GM19240 (cell line): ENCODE results near the gene OPRL1.
"Not testable (repeated sequence)": the region's sequence is repeated elsewhere in the genome, so short reads cannot be mapped to it uniquely, and the experiment has no call there.

Source experiments
- DNase-seq: peaks from one replicate; pipeline ENCODE4 v3.0.0; 2011; ENCODE audit warnings: low spot score; ENCODE audit not compliant: insufficient read length

Gene OPRL1

GRCh38 chr20:64115171-64115911 lies 35.5 kb downstream of the OPRL1 start:
- no peak for DNase-seq

- no peak for DNase-seq
Measured at GRCh38 chr20:64116016-64116415, 36.1 kb downstream of the OPRL1 start.

GRCh38 chr20:64116541-64117431 lies 36.9 kb downstream of the OPRL1 start:
- DNase-seq = no peak

- DNase-seq = not testable (repeated sequence)
Measured at GRCh38 chr20:64117432-64117777, 37.5 kb downstream of the OPRL1 start.

- no peak for DNase-seq
Measured at GRCh38 chr20:64119301-64119680, 39.4 kb downstream of the OPRL1 start.

- no peak for DNase-seq
Measured at GRCh38 chr20:64119681-64120341, 39.9 kb downstream of the OPRL1 start.

GRCh38 chr20:64121586-64121985 lies 41.7 kb downstream of the OPRL1 start:
- no peak for DNase-seq

GRCh38 chr20:64122927-64123326 lies 43.0 kb downstream of the OPRL1 start:
- DNase-seq = not testable (repeated sequence)

- not testable (repeated sequence) for DNase-seq
Measured at GRCh38 chr20:64123517-64123916, 43.6 kb downstream of the OPRL1 start.

- no peak for DNase-seq
Measured at GRCh38 chr20:64129146-64129782, 49.4 kb downstream of the OPRL1 start.

GRCh38 chr20:64130271-64130670 lies 50.4 kb downstream of the OPRL1 start:
- DNase-seq = no peak

- DNase-seq = no peak
Measured at GRCh38 chr20:64130876-64131275, 51.0 kb downstream of the OPRL1 start.

GRCh38 chr20:64131406-64131805 lies 51.5 kb downstream of the OPRL1 start:
- no peak for DNase-seq

GRCh38 chr20:64133951-64134407 lies 54.1 kb downstream of the OPRL1 start:
- no peak for DNase-seq

GRCh38 chr20:64134744-64135143 lies 54.9 kb downstream of the OPRL1 start:
- not testable (repeated sequence) for DNase-seq

- DNase-seq = no peak
Measured at GRCh38 chr20:64136004-64136710, 56.3 kb downstream of the OPRL1 start.

- DNase-seq = no peak
Measured at GRCh38 chr20:64137598-64138031, 57.7 kb downstream of the OPRL1 start.

GRCh38 chr20:64138276-64138815 lies 58.5 kb downstream of the OPRL1 start:
- DNase-seq = no peak

GRCh38 chr20:64139199-64140060 lies 59.5 kb downstream of the OPRL1 start:
- DNase-seq = no peak
